Gastrocnemius medialis (tissue), 4 donors: ENCODE measurements around the gene SLC25A47.

ENCODE experiments used
- POLR2A ChIP-seq, 2 donors: fragments of 450-650 bp; IDR thresholded peaks; one replicate each; pipeline ENCODE4 v1.6.1; 2017; ENCODE audit warnings: antibody characterized with exemption in 2 of 2, mild to moderate bottlenecking in 2 of 2, moderate library complexity in 2 of 2
- TF ChIP-seq, protein P1 (sequence below), 5 experiments: fragments of 450-650 bp in 3 of 5; fragments of 200-600 bp in 2 of 5; sonication (generic) in 2 of 5; IDR thresholded peaks in 4 of 5; conservative IDR thresholded peaks in 1 of 5; 1 replicate in 4 of 5; 2 replicates in 1 of 5; pipeline ENCODE4 v1.5.1; 2016 to 2019; ENCODE audit warnings: antibody characterized with exemption in 5 of 5, mild to moderate bottlenecking in 3 of 5, moderate library complexity in 3 of 5

DNA sequence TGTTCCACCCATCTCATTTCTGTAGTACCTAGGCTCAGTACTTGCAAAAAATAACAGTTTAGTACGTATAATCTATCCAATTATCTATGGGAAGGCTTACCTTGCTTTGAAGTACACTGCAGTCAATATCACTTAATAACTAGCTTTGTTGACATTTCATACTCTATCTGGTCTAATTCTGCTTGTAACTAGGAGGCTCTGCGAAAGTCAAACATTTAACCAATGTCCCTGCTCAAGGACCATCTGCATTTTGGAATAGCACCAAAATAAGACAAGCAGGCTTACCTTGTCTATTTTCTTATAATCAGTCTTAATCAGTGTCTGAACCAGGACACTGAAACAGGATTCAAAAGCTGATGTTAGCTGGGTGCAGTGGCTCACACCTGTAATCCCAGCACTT is 39.9 kb downstream of the SLC25A47 start:
- no peak for TF ChIP-seq POLR2A (IDR thresholded peaks at IDR 0.05)
- TF ChIP-seq, protein P1, sequence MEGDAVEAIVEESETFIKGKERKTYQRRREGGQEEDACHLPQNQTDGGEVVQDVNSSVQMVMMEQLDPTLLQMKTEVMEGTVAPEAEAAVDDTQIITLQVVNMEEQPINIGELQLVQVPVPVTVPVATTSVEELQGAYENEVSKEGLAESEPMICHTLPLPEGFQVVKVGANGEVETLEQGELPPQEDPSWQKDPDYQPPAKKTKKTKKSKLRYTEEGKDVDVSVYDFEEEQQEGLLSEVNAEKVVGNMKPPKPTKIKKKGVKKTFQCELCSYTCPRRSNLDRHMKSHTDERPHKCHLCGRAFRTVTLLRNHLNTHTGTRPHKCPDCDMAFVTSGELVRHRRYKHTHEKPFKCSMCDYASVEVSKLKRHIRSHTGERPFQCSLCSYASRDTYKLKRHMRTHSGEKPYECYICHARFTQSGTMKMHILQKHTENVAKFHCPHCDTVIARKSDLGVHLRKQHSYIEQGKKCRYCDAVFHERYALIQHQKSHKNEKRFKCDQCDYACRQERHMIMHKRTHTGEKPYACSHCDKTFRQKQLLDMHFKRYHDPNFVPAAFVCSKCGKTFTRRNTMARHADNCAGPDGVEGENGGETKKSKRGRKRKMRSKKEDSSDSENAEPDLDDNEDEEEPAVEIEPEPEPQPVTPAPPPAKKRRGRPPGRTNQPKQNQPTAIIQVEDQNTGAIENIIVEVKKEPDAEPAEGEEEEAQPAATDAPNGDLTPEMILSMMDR (IDR thresholded peaks at IDR 0.05 in 4 of 5, conservative IDR thresholded peaks at IDR 0.05 in 1 of 5), result no peak
